Esophagus muscularis mucosa (tissue), 4 donors: Measurements from ENCODE around the gene TNFRSF6B.

Source experiments
- CTCF ChIP-seq, 3 experiments: fragments of 200-600 bp in 2 of 3; fragments of 450-650 bp in 1 of 3; sonication (generic) in 2 of 3; IDR thresholded peaks; one replicate each; pipeline ENCODE4 v1.5.1; 2017 to 2019; ENCODE audit warnings: antibody characterized with exemption in 3 of 3, mild to moderate bottlenecking in 2 of 3, moderate library complexity in 1 of 3
- EP300 ChIP-seq: sonication (generic); formaldehyde crosslinking; IDR thresholded peaks from one replicate; pipeline ENCODE4 v1.6.1; 2017; ENCODE audit warnings: antibody characterized with exemption
- POLR2A ChIP-seq: fragments of 450-650 bp; IDR thresholded peaks from one replicate; pipeline ENCODE4 v1.6.1; 2017; ENCODE audit warnings: antibody characterized with exemption, moderate library complexity, mild to moderate bottlenecking, low read depth
- POLR2AphosphoS5 ChIP-seq, 2 donors: sonication (generic); formaldehyde crosslinking; IDR thresholded peaks; one replicate each; pipeline ENCODE4 v1.6.1; 2017; ENCODE audit warnings: antibody characterized with exemption in 2 of 2

GRCh38 chr20:63734946-63735858 lies 38.8 kb downstream of the TNFRSF6B start:
- no peak for TF ChIP-seq POLR2A
- TF ChIP-seq CTCF (IDR thresholded peaks at IDR 0.05), result no peak
- no peak for TF ChIP-seq POLR2AphosphoS5 (IDR thresholded peaks at IDR 0.05)
- no peak for TF ChIP-seq EP300
